Measurements from ENCODE around the gene B4GALT6. TPM values are rescaled to one million over a fixed set of nuclear protein-coding genes. Genes with fewer than 3 reads are reported as not detected.

B4GALT6 gene
- total RNA-seq, 2 experiments from 2014 or later, result 1.1 to 2.0 TPM

DNA sequence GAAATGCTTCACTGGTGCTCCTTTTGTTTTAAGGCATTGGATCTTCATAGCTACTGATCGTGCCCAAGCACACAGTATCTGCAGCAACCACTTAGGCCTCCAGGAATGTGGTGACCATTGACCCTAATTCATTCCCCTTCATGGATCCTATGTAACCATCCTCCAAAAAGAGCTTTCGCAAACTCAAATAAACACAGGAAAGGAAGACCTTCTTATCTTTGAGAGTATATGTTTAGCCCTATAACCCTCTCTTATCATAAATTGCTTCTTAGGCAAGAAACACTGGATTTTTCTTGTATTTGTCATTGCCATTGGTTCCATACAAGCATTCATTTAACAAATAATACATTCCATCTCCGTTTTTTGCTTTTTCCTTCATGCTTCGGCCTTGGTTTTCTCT is 96.9 kb downstream of the B4GALT6 start:
- H3K4me3 Mint-ChIP-seq, result no peak overlapping the region
- H3K9me3 Mint-ChIP-seq, result no peaks in the 10 kb centered on the region
- no peak overlapping the region for H3K27ac Mint-ChIP-seq
- ChIA-PET POLR2A (no interaction called here), CTCF (no interaction called here)
- DNase-seq, result no peak
- H3K36me3 Mint-ChIP-seq (ENCODE audit: low read depth), result no peaks in the 10 kb centered on the region
- H3K4me1 Mint-ChIP-seq, result no peaks in the 10 kb centered on the region
- no peaks in the 10 kb centered on the region for H3K27me3 Mint-ChIP-seq

DNA sequence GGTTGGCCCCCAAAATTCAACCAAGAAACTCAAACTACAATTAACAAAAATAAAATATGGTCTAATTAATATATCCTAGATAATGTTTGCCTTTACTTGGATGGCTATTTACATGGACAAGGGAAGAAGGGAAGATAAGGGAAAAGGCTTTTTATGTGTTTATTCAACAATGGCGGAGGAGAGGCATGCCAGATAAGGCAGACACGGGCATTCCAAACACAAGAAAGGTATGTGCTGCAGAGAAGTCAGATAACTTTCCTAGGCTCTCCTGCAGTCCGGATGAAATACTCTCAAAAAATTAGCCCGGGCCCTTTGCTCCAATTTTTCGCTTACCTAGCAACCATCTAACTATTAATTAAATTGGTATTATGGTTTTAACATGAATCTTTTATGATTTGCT is 97.8 kb downstream of the B4GALT6 start:
- POLR2A ChIA-PET, result no interaction called here
- no peaks in the 10 kb centered on the region for H3K4me1 Mint-ChIP-seq
- no peaks in the 10 kb centered on the region for H3K36me3 Mint-ChIP-seq (ENCODE audit: low read depth)
- no peaks in the 10 kb centered on the region for H3K9me3 Mint-ChIP-seq
- CTCF ChIA-PET, result no interaction called here
- no peak overlapping the region for H3K27ac Mint-ChIP-seq
- no peak for DNase-seq
- no peaks in the 10 kb centered on the region for H3K27me3 Mint-ChIP-seq
- H3K4me3 Mint-ChIP-seq, result no peak overlapping the region

DNA sequence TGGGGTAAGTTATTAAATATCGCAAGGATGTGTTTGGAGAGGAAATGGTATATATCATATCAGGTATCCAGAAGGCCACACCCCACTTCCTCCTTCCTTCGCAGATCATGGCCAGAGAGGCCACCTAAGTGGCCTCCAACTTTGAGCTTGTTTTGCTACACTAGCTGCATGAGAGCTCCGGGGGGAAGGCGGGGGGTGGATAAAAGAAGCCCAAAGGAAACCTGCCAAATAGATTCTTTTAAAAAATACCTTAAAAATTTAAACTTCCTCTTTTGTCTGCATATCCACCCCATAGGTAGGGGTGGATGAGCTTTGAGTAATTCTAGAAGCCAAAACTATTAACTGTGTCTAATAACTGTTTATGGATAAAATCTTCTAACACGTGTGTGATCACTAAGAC is 98.4 kb downstream of the B4GALT6 start:
- no peak overlapping the region for H3K4me3 Mint-ChIP-seq
- DNase-seq, result no peak
- no peaks in the 10 kb centered on the region for H3K27me3 Mint-ChIP-seq
- H3K4me1 Mint-ChIP-seq, result no peaks in the 10 kb centered on the region
- H3K36me3 Mint-ChIP-seq (ENCODE audit: low read depth), result no peaks in the 10 kb centered on the region
- H3K27ac Mint-ChIP-seq, result no peak overlapping the region
- CTCF ChIA-PET, result no interaction called here
- POLR2A ChIA-PET, result no interaction called here
- H3K9me3 Mint-ChIP-seq, result no peaks in the 10 kb centered on the region

DNA sequence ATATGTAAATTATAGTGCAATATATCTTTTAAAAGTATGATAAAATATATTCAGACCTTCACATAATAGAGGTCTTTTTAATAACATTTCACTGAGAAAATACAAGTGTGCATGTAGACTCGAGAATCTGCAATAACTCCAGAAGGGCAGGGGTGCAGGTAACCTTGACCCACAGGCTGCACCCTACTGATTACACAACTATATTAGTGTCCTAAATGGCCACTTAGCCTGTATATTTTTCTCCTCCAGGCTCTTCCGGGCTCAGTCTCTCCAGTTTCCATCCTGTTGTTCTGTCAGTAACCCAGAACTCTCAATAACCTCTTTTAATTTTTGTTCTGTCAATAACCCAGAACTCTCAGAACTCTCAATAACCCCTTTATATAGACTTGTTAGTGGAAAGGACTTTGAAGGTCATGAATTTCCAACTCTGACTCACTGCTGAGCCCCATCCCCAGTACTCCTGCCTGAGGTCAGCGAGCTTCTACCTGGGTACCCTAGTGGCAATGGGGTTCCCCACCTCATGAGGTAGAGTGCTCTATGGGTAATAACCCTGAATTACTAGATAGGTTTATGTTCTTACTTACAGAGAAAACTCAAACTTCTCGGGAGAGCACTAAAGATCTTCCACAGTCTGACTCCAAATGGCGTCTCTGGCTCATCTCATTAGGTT is 101.1 kb downstream of the B4GALT6 start:
- ChIA-PET POLR2A (no interaction called here), CTCF (no interaction called here)
- Mint-ChIP-seq H3K9me3 (no peaks in the 10 kb centered on the region), H3K36me3 (ENCODE audit: low read depth) (no peaks in the 10 kb centered on the region), H3K4me1 (no peaks in the 10 kb centered on the region), H3K27me3 (no peaks in the 10 kb centered on the region), H3K27ac (no peak overlapping the region), H3K4me3 (no peak overlapping the region)
- DNase-seq, result no peak

DNA sequence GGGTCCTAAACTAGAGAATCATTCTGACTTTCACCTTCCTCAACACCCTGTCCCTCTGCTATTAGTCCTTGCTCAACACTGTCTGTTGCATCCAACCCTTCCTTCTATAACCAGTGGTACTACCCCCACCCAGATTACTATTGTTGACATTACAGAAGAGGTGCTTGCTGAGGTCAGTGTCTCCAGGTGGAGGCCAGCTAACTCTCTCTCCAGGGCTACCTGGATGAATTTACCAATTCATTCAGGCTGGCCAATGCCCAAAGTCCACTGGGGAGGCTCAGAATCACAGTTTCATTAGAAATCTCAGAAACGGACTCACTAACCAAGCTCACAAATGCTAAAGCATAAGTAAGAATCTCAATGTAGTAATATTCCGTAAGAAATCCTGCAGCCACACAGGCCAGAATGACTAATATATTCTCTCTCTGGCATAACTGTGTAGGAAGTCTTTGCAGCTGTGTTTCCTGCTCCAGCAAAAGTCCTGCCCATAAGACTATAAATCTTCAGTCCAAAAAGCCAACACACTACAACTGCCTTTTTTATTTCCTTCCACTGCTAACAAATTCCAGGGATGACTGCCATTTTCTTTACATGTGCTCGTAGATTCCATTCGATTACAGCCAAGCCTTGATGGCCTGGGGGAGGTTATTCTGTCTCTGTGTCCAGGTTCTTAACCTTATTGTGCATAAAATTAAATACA is 102.7 kb downstream of the B4GALT6 start:
- Mint-ChIP-seq H3K36me3 (ENCODE audit: low read depth) (no peaks in the 10 kb centered on the region), H3K27ac (no peak overlapping the region), H3K4me1 (no peaks in the 10 kb centered on the region), H3K4me3 (no peak overlapping the region), H3K9me3 (no peaks in the 10 kb centered on the region), H3K27me3 (no peaks in the 10 kb centered on the region)
- CTCF ChIA-PET, result no interaction called here
- no peak for DNase-seq
- POLR2A ChIA-PET, result no interaction called here

DNA sequence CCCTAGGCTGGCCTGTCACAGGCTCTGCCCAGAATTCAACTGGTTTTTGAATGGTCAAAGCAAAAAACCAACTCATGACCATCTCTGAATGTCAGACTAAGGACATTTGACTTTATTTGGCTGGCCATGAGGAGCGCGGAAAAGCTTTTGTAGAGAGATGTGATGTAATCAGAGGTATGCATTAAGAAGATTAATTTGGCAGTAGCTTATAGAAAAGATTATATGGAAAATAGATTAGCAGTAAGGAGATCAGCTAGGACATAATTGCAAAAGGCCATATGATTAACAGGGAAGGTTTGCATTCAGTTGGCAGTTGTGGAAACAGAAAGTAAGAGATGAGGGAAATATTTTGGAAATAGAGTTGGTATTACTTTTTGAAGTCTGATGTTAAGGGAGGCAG is 105.0 kb downstream of the B4GALT6 start:
- DNase-seq, result no peak
- H3K36me3 Mint-ChIP-seq (ENCODE audit: low read depth), result no peaks in the 10 kb centered on the region
- CTCF ChIA-PET, result no interaction called here
- no peaks in the 10 kb centered on the region for H3K9me3 Mint-ChIP-seq
- no peaks in the 10 kb centered on the region for H3K27me3 Mint-ChIP-seq
- no peaks in the 10 kb centered on the region for H3K4me1 Mint-ChIP-seq
- H3K4me3 Mint-ChIP-seq, result no peak overlapping the region
- H3K27ac Mint-ChIP-seq, result no peak overlapping the region
- POLR2A ChIA-PET, result no interaction called here

DNA sequence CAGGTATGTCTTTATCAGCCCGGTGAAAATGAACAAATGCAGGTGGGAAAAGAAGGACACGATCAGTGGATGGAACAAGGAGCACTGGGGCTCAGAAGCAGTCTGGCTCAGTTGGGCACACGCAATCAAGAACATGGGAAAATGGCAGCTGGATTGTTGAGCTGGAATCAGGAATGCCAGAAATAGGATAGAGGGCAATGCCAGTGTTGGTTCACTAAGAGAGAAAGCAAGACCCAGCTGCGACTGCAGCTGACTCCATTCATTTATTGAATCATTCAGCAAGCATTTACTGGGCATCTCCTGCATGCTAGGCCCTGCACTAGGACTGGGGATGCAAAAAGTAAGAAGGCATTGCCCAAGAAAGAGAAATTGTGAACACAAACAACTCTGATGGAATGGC is 106.3 kb downstream of the B4GALT6 start:
- Mint-ChIP-seq H3K4me3 (no peak overlapping the region), H3K4me1 (no peaks in the 10 kb centered on the region), H3K36me3 (ENCODE audit: low read depth) (no peaks in the 10 kb centered on the region), H3K27ac (no peak overlapping the region), H3K9me3 (no peaks in the 10 kb centered on the region), H3K27me3 (no peaks in the 10 kb centered on the region)
- ChIA-PET POLR2A (no interaction called here), CTCF (no interaction called here)
- no peak for DNase-seq

DNA sequence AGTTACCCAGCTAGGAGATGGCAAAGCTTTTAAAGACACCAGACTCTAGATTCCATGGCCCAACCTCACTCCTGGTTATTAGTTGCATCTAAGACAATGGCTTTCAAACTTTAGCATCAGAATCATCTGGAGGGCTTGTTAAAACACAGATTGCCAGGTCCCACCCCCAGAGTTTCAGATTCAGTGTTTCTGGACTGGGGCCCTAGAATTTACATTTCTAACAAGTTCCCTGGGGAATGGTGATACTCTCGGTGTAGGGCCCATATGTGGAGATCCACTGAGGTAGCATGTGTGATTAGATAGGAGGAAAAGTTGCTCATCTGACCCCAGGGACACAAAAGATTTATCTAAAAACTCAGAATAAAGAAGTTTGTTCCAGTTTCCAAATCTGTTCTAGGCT is 107.2 kb downstream of the B4GALT6 start:
- Mint-ChIP-seq H3K36me3 (ENCODE audit: low read depth) (no peaks in the 10 kb centered on the region), H3K27me3 (no peaks in the 10 kb centered on the region), H3K4me1 (no peaks in the 10 kb centered on the region), H3K4me3 (no peak overlapping the region), H3K27ac (no peak overlapping the region), H3K9me3 (no peaks in the 10 kb centered on the region)
- DNase-seq, result no peak
- ChIA-PET CTCF (no interaction called here), POLR2A (no interaction called here)

DNA sequence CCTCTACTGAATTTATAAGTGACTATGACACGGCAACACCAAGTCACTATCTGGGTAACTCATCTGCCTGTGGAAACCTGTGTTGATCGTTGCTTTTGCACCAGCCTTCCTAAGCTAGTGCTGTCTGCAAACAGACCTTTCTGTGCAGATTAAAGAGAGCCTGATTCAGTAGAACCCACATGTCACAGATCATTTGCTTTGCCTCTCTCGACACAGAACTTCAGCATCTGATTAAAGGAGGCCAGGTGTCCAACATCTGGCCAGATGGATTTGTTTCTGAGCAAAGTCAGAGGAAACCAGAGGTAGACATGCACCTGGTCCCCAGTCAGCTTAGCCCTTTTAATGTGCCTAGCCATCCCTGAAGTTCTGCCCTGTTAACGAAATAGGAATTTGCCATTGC is 107.7 kb downstream of the B4GALT6 start:
- Mint-ChIP-seq H3K9me3 (no peaks in the 10 kb centered on the region), H3K36me3 (ENCODE audit: low read depth) (no peaks in the 10 kb centered on the region), H3K4me1 (no peaks in the 10 kb centered on the region), H3K27me3 (no peaks in the 10 kb centered on the region), H3K4me3 (no peak overlapping the region), H3K27ac (no peak overlapping the region)
- no peak for DNase-seq
- CTCF ChIA-PET, result interaction anchor here (0.6 kb wide), 1 partner anchor 20 kb away, joined by 4 read pairs; no protein-coding TSS in a partner anchor
- POLR2A ChIA-PET, result no interaction called here

DNA sequence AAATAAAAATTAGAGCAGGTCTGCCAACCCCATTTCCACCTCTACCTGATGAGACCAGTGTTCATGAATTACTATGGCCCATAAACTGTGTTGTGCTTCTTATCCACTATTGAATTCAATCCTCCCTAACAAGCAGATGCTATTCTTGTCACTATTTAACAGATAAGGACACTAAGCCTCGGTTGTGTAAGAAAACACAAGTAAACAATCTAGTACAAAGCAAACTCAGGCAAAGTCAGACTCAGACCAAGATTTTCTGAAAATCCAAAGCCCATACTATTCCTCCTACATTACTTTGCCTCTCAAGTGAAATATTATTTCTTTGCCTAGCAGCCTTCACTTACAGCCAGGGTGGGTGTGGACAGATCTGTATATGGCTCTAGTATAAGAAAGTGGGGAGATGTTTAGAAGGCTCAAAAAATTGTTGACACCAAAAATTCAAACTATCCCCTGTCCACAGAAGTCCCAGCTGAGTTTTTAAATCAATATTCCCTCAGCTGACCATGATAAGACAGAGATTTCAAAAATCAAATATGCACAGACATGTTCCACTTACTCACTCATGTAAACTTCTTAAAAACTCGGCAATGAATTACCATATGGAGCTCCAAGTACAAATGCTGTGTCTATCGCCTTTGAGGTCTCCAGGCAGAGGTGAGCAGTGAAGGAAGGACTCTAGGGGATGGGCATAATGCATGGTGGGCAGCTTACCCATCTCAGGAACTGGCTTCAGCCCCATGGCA is 108.7 kb downstream of the B4GALT6 start:
- POLR2A ChIA-PET, result no interaction called here
- CTCF ChIA-PET, result interaction anchor here (0.6 kb wide), 1 partner anchor 21 kb away, joined by 4 read pairs; no protein-coding TSS in a partner anchor
- H3K27me3 Mint-ChIP-seq, result no peaks in the 10 kb centered on the region
- H3K36me3 Mint-ChIP-seq (ENCODE audit: low read depth), result no peaks in the 10 kb centered on the region
- H3K4me1 Mint-ChIP-seq, result no peaks in the 10 kb centered on the region
- no peaks in the 10 kb centered on the region for H3K9me3 Mint-ChIP-seq
- DNase-seq, result no peak
- no peak overlapping the region for H3K27ac Mint-ChIP-seq
- H3K4me3 Mint-ChIP-seq, result no peak overlapping the region

DNA sequence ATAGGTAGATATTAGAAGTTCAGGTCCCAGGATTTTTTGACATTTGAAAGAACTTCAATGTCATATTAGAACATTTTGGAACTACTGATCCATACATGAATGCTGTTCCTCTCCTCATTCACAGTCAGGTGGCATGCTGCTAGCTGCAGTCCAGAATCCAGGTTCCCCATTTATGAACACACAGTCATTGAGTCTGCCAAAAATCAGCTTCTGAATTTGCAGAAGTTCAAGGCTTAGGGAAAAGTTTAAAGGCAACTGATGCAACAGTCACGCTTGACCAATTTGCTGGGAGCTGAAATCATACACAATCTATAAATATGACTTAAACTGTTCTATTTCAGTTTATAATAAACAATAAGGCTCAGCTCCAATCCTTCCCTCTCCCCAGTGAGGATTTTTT is 110.0 kb downstream of the B4GALT6 start:
- CTCF ChIA-PET, result interaction anchor here (0.7 kb wide), 1 partner anchor 636 kb away, joined by 3 read pairs; no protein-coding TSS in a partner anchor
- no peak for DNase-seq
- no peak overlapping the region for H3K4me3 Mint-ChIP-seq
- H3K27ac Mint-ChIP-seq, result no peak overlapping the region
- POLR2A ChIA-PET, result no interaction called here
- no peaks in the 10 kb centered on the region for H3K27me3 Mint-ChIP-seq
- H3K4me1 Mint-ChIP-seq, result no peaks in the 10 kb centered on the region
- H3K9me3 Mint-ChIP-seq, result no peaks in the 10 kb centered on the region
- H3K36me3 Mint-ChIP-seq (ENCODE audit: low read depth), result no peaks in the 10 kb centered on the region
